HepG2 (cell line): ENCODE measurements around the gene FAHD1. TPM values are rescaled to one million over a fixed set of nuclear protein-coding genes. Genes with fewer than 3 reads are reported as not detected.

Source experiments
- ATAC-seq: fragments of 200-7000 bp; cut with Tn5 transposase; 3 replicates; pipeline ENCODE4 v1.9.1; 2020; ENCODE audit warnings: mild to moderate bottlenecking, moderate library complexity
- BruUV-seq: library from RNA; stranded (reverse); fragments of 400-500 nt; replicated peaks from 2 replicates; lab custom pipeline; 2021; lab: Mats Ljungman, UMichigan
- CTCF ChIA-PET: fragments of 300-600 bp; formaldehyde crosslinking; extraction: SDS; loops from one replicate; lab custom pipeline; 2021; ENCODE audit warnings: low total read pairs, inconsistent platforms, low intra/inter-chr PET ratio; lab: Yijun Ruan, JAX
- POLR2A ChIA-PET: fragments of 350-600 bp; sonication (Branson Sonifier 250); formaldehyde crosslinking; loops from one replicate; lab custom pipeline; 2020; ENCODE audit warnings: antibody characterized with exemption, inconsistent platforms; lab: Yijun Ruan, JAX
- DNase-seq: peaks from one replicate; pipeline ENCODE4 v3.0.0-alpha.2; 2015; ENCODE audit warnings: low spot score
- FAIRE-seq: peaks from 3 replicates; lab custom pipeline; 2011; peaks lifted over from hg19 to GRCh38; lab: Jason Lieb, UNC
- H2AFZ ChIP-seq: one replicate; pipeline ENCODE4 v1.6.1; 2011; ENCODE audit warnings: low read length, inconsistent platforms
- H3K27ac ChIP-seq: fragments of 300-600 bp; 3 replicates; pipeline ENCODE4 v1.8.0; 2011; ENCODE audit warnings: mixed run types, mild to moderate bottlenecking, mixed read lengths, low read length, inconsistent platforms; ENCODE audit not compliant: insufficient read depth; ENCODE audit errors: extremely low read length
- H3K27me3 ChIP-seq, 2 experiments: fragments of 200-600 bp in 1 of 2; 2 replicates in 1 of 2; 3 replicates in 1 of 2; pipeline versions ENCODE4 v1.6.0 to v1.8.0; 2011; ENCODE audit warnings: low read length in 2 of 2, mild to moderate bottlenecking in 2 of 2, moderate library complexity in 2 of 2, inconsistent platforms in 1 of 2; ENCODE audit not compliant: insufficient read depth in 2 of 2, control insufficient read depth in 1 of 2
- H3K36me3 ChIP-seq, 2 experiments: fragments of 200-600 bp in 1 of 2; replicated peaks in 1 of 2; 2 replicates in 1 of 2; 3 replicates in 1 of 2; pipeline versions ENCODE4 v1.5.1 to v1.8.0; 2011; ENCODE audit warnings: low read length in 2 of 2, inconsistent platforms in 1 of 2; ENCODE audit not compliant: insufficient read depth in 2 of 2, control insufficient read depth in 1 of 2
- H3K4me1 ChIP-seq: 2 replicates; pipeline ENCODE4 v1.5.1; 2012; ENCODE audit warnings: low read length, inconsistent platforms; ENCODE audit not compliant: insufficient read depth
- H3K4me2 ChIP-seq: 2 replicates; pipeline ENCODE4 v1.6.0; 2011; ENCODE audit warnings: low read depth, low read length, inconsistent platforms
- H3K4me3 ChIP-seq, 3 experiments: fragments of 200-600 bp in 1 of 3; sonication (generic), shearing (Covaris generic) in 1 of 3; replicated peaks in 1 of 3; 2 replicates each; pipeline ENCODE4 v1.5.1; 2011 to 2016; ENCODE audit warnings: low read length in 3 of 3, inconsistent platforms in 2 of 3, low read depth in 2 of 3, mild to moderate bottlenecking in 2 of 3, control low read depth in 1 of 3, mixed read lengths in 1 of 3; ENCODE audit not compliant: insufficient read depth in 1 of 3
- H3K79me2 ChIP-seq: one replicate; pipeline ENCODE4 v1.6.1; 2011; ENCODE audit warnings: low read length, inconsistent platforms; ENCODE audit not compliant: insufficient read depth
- H3K9ac ChIP-seq: 2 replicates; pipeline ENCODE4 v1.6.0; 2011; ENCODE audit warnings: mild to moderate bottlenecking, low read depth, low read length, inconsistent platforms; ENCODE audit not compliant: insufficient read depth
- H3K9me3 ChIP-seq: 2 replicates; pipeline ENCODE4 v1.5.1; 2012; ENCODE audit warnings: mild to moderate bottlenecking, low read length
- H4K20me1 ChIP-seq: 2 replicates; pipeline ENCODE4 v1.6.0; 2011; ENCODE audit warnings: inconsistent platforms, mild to moderate bottlenecking, low read length, moderate library complexity; ENCODE audit not compliant: insufficient read depth
- ATF7 ChIP-seq, 2 experiments: fragments of 450-650 bp in 1 of 2; sonication (generic) in 1 of 2; formaldehyde crosslinking in 1 of 2; IDR thresholded peaks; 2 replicates each; pipeline versions ENCODE4 v1.4.0 to v1.6.1; 2016 to 2020; ENCODE audit warnings: antibody characterized with exemption in 1 of 2, mild to moderate bottlenecking in 1 of 2, missing genetic modification reagents in 1 of 2
- HNRNPLL ChIP-seq: fragments of 200-400 bp; formaldehyde crosslinking; IDR thresholded peaks from 2 replicates; pipeline ENCODE4 v1.6.1; 2017; ENCODE audit warnings: mild to moderate bottlenecking, low read depth, low read length; ENCODE audit not compliant: poor library complexity, severe bottlenecking
- KAT7 ChIP-seq: IDR thresholded peaks from 2 replicates; pipeline ENCODE4 v1.6.1; 2018; ENCODE audit warnings: borderline replicate concordance, missing compliant biosample characterization
- KLF15 ChIP-seq: sonication (generic); formaldehyde crosslinking; IDR thresholded peaks from 2 replicates; pipeline ENCODE4 v1.8.1; 2023; ENCODE audit warnings: borderline replicate concordance, mild to moderate bottlenecking, inconsistent platforms, missing genetic modification reagents, mixed read lengths
- STAG1 ChIP-seq: sonication (generic); formaldehyde crosslinking; IDR thresholded peaks from 2 replicates; pipeline ENCODE4 v1.4.0; 2020; ENCODE audit warnings: missing genetic modification reagents
- ZNF350 ChIP-seq: sonication (generic); formaldehyde crosslinking; IDR thresholded peaks from 2 replicates; pipeline ENCODE4 v1.4.0; 2020; ENCODE audit warnings: mild to moderate bottlenecking, low read depth, missing genetic modification reagents, borderline replicate concordance
- ZNF530 ChIP-seq: sonication (generic); formaldehyde crosslinking; IDR thresholded peaks from 2 replicates; pipeline ENCODE4 v1.5.0; 2020; ENCODE audit warnings: low read depth, mild to moderate bottlenecking, missing genetic modification reagents
- ZSCAN31 ChIP-seq: sonication (generic); formaldehyde crosslinking; IDR thresholded peaks from 2 replicates; pipeline ENCODE4 v1.5.0; 2020; ENCODE audit warnings: low read depth, mild to moderate bottlenecking, missing genetic modification reagents
- WGBS: methylation state at CpG from one replicate; pipeline ENCODE4 v1.1.6; 2017; ENCODE audit warnings: low lambda C conversion rate; 5-methylcytosine and 5-hydroxymethylcytosine counted together
- in situ Hi-C: cut with HindIII; loops from 2 replicates; pipeline ENCODE4 v1.10.0; 2017; ENCODE audit warnings: low pct_unique_long_range_greater_than_20kb; ENCODE audit not compliant: extremely low pct_ligation_motif_present
- intact Hi-C: fragments of 100-400 bp; cut with micrococcal nuclease; formaldehyde crosslinking; loops from one replicate; pipeline ENCODE4 v1.10.0; 2022; ENCODE audit not compliant: unreplicated experiment
- polyA plus RNA-seq, 8 experiments: library from polyadenylated mRNA; depleted of rRNA in 3 of 8; stranded (reverse) in 7 of 8; unstranded in 1 of 8; fragments of >200 nt; fragmentation: Illumina TruSeq in 4 of 8; extraction: Trizol in 4 of 8; gene quantifications; 2 replicates each; pipeline versions ENCODE4 v1.2.1 to v1.2.3, GENCODE V29; 2011 to 2016; ENCODE audit warnings: low read depth in 4 of 8, missing spikeins in 1 of 8, mixed read lengths in 1 of 8; ENCODE audit not compliant: insufficient read depth in 1 of 8
- total RNA-seq, 5 experiments: library from RNA; depleted of rRNA; stranded (reverse); fragments of >200 nt; fragmentation: Illumina TruSeq; extraction: Trizol; gene quantifications; 2 replicates each; pipeline ENCODE4 v1.2.3, GENCODE V29; 2016; ENCODE audit warnings: low read depth in 1 of 5
- TF ChIP-seq, protein P1 (sequence below): sonication (generic); formaldehyde crosslinking; IDR thresholded peaks from 2 replicates; pipeline ENCODE4 v1.4.0; 2020; ENCODE audit warnings: mild to moderate bottlenecking, missing genetic modification reagents, borderline replicate concordance
- TF ChIP-seq, protein P2 (sequence below): sonication (generic); formaldehyde crosslinking; conservative IDR thresholded peaks from 2 replicates; pipeline ENCODE4 v1.4.0; 2020; ENCODE audit warnings: missing genetic modification reagents
- TF ChIP-seq, protein P3 (sequence below): sonication (generic); formaldehyde crosslinking; IDR thresholded peaks from 2 replicates; pipeline ENCODE4 v1.4.0; 2020; ENCODE audit warnings: missing genetic modification reagents

FAHD1 gene
- total and polyA plus RNA-seq, 2 of the 13 experiments (the other 11 are each of a cell fraction or from before 2014, with no cell fraction given), result 39.0 to 45.3 TPM

DNA sequence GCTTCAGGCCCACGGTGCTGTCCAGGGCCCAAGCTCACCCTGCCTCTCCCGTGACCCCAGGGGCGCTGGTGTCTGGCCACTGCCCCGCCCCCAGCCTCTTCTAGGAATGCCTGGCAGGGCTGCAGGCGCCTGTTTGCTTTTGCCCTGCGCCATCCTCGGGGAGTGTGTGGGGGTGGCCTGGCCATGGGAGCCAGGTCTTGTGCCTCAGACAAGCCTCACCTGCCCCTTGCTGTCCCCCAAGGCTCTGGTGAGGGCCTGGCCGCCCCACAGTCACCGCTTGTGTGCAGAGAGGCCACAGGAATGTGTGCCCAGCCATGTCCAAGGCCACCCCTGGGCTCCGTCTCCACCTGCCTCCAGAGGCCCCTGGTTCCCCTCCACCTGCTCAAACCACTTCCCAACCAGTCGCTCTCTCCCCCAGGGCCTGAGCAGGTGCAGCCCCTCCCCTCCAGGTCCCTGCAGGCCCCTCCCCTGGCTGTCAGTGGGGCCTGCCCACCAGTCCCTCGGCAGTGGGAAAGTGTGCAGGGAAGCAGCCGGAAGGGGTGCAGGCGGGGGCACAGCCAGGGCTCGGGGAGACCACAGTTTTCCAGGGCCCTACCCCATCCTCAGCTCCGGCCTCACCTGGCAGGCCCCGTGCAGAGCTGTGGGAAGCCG is 32.7 kb upstream of the FAHD1 start:
- POLR2A ChIA-PET, result interaction anchor here (0.5 to 5.5 kb wide), 12 partner anchors 11 to 361 kb away, joined by 3 to 57 read pairs (median 3); partner anchors contain the start of genes EME2, FAHD1, HAGH and MRPS34
- CTCF ChIA-PET, result interaction anchor here (1.7 kb wide), 1 partner anchor 18 kb away, joined by 4 read pairs; no protein-coding TSS in a partner anchor
- Histone ChIP-seq H3K27ac (peak overlapping the region; percentile 65), H3K36me3 (no peaks in the 10 kb centered on the region), H3K9me3 (peaks cover 21% of the 10 kb centered on the region), H3K4me1 (peaks cover 25% of the 10 kb centered on the region), H3K4me2 (peak overlapping the region; percentile 92), H3K4me3 (peak overlapping the region; percentile 53 to 75 (median 59)), H2AFZ (no peak overlapping the region), H3K79me2 (no peaks in the 10 kb centered on the region), H3K9ac (peak overlapping the region; percentile 73), H3K27me3 (no peaks in the 10 kb centered on the region), H4K20me1 (no peaks in the 10 kb centered on the region)
- peak; percentile 91 for ATAC-seq
- in situ Hi-C loops, result no loop called here
- peak; percentile 85 for DNase-seq
- FAIRE-seq, result peak; percentile 48
- BruUV-seq, result no TSS peak
- WGBS, result 0% methylated on average over 3 of the region's 18 CpGs
- intact Hi-C loops, result loop anchor here (1.0 kb wide), 1 partner anchor 18 kb away; no protein-coding TSS in a partner anchor
- TF ChIP-seq ATF7 (IDR thresholded peaks at IDR 0.05) (no peak), ATF7 (CRISPR knock-in tag; IDR thresholded peaks at IDR 0.05) (0 out of 2 replicates have a peak, but pooled peaks have one; percentile 52), ZNF350 (CRISPR knock-in tag) (peak; percentile 49; the same call in 1 of the 2 replicates), KAT7 (no peak; the same call in 1 of the 2 replicates), ZSCAN31 (no peak), KLF15 (CRISPR knock-in tag) (no peak), HNRNPLL (peak; percentile 36), ZNF530 (CRISPR knock-in tag) (no peak), STAG1 (CRISPR knock-in tag) (no peak; the same call in 1 of the 2 replicates)
- TF ChIP-seq, protein P1, sequence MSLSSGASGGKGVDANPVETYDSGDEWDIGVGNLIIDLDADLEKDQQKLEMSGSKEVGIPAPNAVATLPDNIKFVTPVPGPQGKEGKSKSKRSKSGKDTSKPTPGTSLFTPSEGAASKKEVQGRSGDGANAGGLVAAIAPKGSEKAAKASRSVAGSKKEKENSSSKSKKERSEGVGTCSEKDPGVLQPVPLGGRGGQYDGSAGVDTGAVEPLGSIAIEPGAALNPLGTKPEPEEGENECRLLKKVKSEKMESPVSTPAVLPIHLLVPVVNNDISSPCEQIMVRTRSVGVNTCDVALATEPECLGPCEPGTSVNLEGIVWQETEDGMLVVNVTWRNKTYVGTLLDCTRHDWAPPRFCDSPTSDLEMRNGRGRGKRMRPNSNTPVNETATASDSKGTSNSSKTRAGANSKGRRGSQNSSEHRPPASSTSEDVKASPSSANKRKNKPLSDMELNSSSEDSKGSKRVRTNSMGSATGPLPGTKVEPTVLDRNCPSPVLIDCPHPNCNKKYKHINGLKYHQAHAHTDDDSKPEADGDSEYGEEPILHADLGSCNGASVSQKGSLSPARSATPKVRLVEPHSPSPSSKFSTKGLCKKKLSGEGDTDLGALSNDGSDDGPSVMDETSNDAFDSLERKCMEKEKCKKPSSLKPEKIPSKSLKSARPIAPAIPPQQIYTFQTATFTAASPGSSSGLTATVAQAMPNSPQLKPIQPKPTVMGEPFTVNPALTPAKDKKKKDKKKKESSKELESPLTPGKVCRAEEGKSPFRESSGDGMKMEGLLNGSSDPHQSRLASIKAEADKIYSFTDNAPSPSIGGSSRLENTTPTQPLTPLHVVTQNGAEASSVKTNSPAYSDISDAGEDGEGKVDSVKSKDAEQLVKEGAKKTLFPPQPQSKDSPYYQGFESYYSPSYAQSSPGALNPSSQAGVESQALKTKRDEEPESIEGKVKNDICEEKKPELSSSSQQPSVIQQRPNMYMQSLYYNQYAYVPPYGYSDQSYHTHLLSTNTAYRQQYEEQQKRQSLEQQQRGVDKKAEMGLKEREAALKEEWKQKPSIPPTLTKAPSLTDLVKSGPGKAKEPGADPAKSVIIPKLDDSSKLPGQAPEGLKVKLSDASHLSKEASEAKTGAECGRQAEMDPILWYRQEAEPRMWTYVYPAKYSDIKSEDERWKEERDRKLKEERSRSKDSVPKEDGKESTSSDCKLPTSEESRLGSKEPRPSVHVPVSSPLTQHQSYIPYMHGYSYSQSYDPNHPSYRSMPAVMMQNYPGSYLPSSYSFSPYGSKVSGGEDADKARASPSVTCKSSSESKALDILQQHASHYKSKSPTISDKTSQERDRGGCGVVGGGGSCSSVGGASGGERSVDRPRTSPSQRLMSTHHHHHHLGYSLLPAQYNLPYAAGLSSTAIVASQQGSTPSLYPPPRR (CRISPR knock-in tag), result peak; percentile 70
- TF ChIP-seq, protein P2, sequence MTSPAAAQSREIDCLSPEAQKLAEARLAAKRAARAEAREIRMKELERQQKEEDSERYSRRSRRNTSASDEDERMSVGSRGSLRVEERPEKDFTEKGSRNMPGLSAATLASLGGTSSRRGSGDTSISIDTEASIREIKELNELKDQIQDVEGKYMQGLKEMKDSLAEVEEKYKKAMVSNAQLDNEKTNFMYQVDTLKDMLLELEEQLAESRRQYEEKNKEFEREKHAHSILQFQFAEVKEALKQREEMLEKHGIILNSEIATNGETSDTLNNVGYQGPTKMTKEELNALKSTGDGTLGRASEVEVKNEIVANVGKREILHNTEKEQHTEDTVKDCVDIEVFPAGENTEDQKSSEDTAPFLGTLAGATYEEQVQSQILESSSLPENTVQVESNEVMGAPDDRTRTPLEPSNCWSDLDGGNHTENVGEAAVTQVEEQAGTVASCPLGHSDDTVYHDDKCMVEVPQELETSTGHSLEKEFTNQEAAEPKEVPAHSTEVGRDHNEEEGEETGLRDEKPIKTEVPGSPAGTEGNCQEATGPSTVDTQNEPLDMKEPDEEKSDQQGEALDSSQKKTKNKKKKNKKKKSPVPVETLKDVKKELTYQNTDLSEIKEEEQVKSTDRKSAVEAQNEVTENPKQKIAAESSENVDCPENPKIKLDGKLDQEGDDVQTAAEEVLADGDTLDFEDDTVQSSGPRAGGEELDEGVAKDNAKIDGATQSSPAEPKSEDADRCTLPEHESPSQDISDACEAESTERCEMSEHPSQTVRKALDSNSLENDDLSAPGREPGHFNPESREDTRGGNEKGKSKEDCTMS (CRISPR knock-in tag), result no peak
- TF ChIP-seq, protein P3, sequence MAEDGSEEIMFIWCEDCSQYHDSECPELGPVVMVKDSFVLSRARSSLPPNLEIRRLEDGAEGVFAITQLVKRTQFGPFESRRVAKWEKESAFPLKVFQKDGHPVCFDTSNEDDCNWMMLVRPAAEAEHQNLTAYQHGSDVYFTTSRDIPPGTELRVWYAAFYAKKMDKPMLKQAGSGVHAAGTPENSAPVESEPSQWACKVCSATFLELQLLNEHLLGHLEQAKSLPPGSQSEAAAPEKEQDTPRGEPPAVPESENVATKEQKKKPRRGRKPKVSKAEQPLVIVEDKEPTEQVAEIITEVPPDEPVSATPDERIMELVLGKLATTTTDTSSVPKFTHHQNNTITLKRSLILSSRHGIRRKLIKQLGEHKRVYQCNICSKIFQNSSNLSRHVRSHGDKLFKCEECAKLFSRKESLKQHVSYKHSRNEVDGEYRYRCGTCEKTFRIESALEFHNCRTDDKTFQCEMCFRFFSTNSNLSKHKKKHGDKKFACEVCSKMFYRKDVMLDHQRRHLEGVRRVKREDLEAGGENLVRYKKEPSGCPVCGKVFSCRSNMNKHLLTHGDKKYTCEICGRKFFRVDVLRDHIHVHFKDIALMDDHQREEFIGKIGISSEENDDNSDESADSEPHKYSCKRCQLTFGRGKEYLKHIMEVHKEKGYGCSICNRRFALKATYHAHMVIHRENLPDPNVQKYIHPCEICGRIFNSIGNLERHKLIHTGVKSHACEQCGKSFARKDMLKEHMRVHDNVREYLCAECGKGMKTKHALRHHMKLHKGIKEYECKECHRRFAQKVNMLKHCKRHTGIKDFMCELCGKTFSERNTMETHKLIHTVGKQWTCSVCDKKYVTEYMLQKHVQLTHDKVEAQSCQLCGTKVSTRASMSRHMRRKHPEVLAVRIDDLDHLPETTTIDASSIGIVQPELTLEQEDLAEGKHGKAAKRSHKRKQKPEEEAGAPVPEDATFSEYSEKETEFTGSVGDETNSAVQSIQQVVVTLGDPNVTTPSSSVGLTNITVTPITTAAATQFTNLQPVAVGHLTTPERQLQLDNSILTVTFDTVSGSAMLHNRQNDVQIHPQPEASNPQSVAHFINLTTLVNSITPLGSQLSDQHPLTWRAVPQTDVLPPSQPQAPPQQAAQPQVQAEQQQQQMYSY (CRISPR knock-in tag), result no peak
